Heart left ventricle (tissue), 16 donors: ENCODE data around the gene ACCS. TPM values are rescaled to one million over a fixed set of nuclear protein-coding genes. Genes with fewer than 3 reads are reported as not detected.

Source experiments
- ATAC-seq, 4 donors: fragments of 200-7000 bp; cut with Tn5 transposase; one replicate each; pipeline ENCODE4 v1.9.1; 2020 to 2022; ENCODE audit warnings: moderate library complexity in 4 of 4, mild to moderate bottlenecking in 3 of 4, moderate number of reproducible peaks in 1 of 4
- DNase-seq, 5 donors: peaks; one replicate each; pipeline ENCODE4 v3.0.0-alpha.2; 2020
- H3K27ac ChIP-seq, 12 donors: fragments of 200-600 bp; sonication (generic) in 4 of 12; one replicate each; pipeline versions ENCODE4 v1.5.0 to v1.8.0; 2016 to 2022; ENCODE audit warnings: mild to moderate bottlenecking in 2 of 12
- H3K27me3 ChIP-seq, 9 donors: fragments of 200-600 bp; sonication (generic) in 2 of 9; one replicate each; pipeline versions ENCODE4 v1.5.1 to v1.8.0; 2016 to 2022; ENCODE audit warnings: mild to moderate bottlenecking in 3 of 9
- H3K36me3 ChIP-seq, 9 donors: fragments of 200-600 bp; sonication (generic) in 2 of 9; one replicate each; pipeline versions ENCODE4 v1.5.0 to v1.8.0; 2018 to 2022; ENCODE audit warnings: mild to moderate bottlenecking in 2 of 9
- H3K4me1 ChIP-seq, 12 donors: fragments of 200-600 bp; sonication (generic) in 4 of 12; one replicate each; pipeline versions ENCODE4 v1.5.0 to v1.8.0; 2016 to 2022; ENCODE audit warnings: mild to moderate bottlenecking in 3 of 12
- H3K4me3 ChIP-seq, 12 donors: fragments of 200-600 bp; sonication (generic) in 4 of 12; one replicate each; pipeline versions ENCODE4 v1.5.0 to v1.8.0; 2017 to 2022; ENCODE audit warnings: mild to moderate bottlenecking in 9 of 12, moderate library complexity in 4 of 12
- H3K9me3 ChIP-seq, 12 donors: fragments of 200-600 bp; sonication (generic) in 4 of 12; one replicate each; pipeline versions ENCODE4 v1.5.0 to v1.8.0; 2016 to 2022; ENCODE audit warnings: mild to moderate bottlenecking in 1 of 12
- POLR2A ChIP-seq, 2 donors: fragments of 450-650 bp; IDR thresholded peaks; one replicate each; pipeline ENCODE4 v1.6.1; 2017; ENCODE audit warnings: antibody characterized with exemption in 2 of 2, mild to moderate bottlenecking in 2 of 2, moderate library complexity in 2 of 2
- WGBS, 4 donors: extraction: QIAGEN DNeasy Blood & Tissue Kit in 2 of 4; methylation state at CpG; one replicate each; pipeline versions ENCODE4 v1.1.5 to v1.1.7; 2013 to 2018; 5-methylcytosine and 5-hydroxymethylcytosine counted together
- intact Hi-C, 10 donors: fragments of 100-400 bp; cut with DNase I; formaldehyde crosslinking; loops; one replicate each; pipeline versions ENCODE4 v1.11.1 to v1.14.2; 2022
- polyA plus RNA-seq, 2 donors: library from polyadenylated mRNA; stranded (reverse); fragments of 200-250 nt; gene quantifications; one replicate each; pipeline ENCODE4 v1.2.3, GENCODE V29; 2013
- total RNA-seq, 9 donors: library from RNA; depleted of rRNA in 2 of 9; stranded (reverse); fragments of >200 nt in 2 of 9; fragmentation: NEBNext Ultra II Directional in 3 of 9; extraction: Animal tissue kit (Norgen Biotek cat#: 25700) in 3 of 9; gene quantifications; one replicate each; pipeline versions ENCODE4 v1.1.0 to v1.2.4, GENCODE V29; 2016 to 2023
- TF ChIP-seq, protein P1 (sequence below), 12 donors: fragments of 200-600 bp; sonication (generic) in 4 of 12; IDR thresholded peaks; one replicate each; pipeline versions ENCODE4 v1.5.0 to v1.8.0; 2018 to 2022; ENCODE audit warnings: antibody characterized with exemption in 12 of 12, mild to moderate bottlenecking in 5 of 12
- donor health status: ischemic (EF 13 %, LVEDD 7.1; RV severe dilation, severe dysfunction).
- donor health status: healthy with polysubstance abuse.
- donor health status: DM: no; HTN: yes; CAD: no.
- donor health status: DM: no; HTN: no; CAD: no.
- donor health status: ischemic (EF 25% LVEDD 6.9; RV normal size, moderate dysfunction).
- donor health status: ischemic (EF 25% LVEDD 5.7; RV mildly dilated, moderate dysfunction).
- donor health status: healthy.
- donor health status: DM: yes; HTN: yes; CAD: no.
- donor health status: ischemic (EF 35%, LVEDD 5.7; RV mildly dilated, moderate dysfunction).
- donor health status: nonischemic (EF 11% LVEDD 7.7; RV severe dilation, severe dysfunction).
- donor health status: DM: yes; HTN: yes; CAD: no.
- donor health status: PGD.
- donor health status: ischemic (EF 29% LVEDD 5.4; RV normal size, mild dysfunction).
- donor health status: nonischemic (EF 23%, LVEDD 6.1; RV moderate dilation, normal function).

Gene ACCS
- total and polyA plus RNA-seq, 11 donors = 1.6 to 16.7 (median 8.3) TPM

DNA sequence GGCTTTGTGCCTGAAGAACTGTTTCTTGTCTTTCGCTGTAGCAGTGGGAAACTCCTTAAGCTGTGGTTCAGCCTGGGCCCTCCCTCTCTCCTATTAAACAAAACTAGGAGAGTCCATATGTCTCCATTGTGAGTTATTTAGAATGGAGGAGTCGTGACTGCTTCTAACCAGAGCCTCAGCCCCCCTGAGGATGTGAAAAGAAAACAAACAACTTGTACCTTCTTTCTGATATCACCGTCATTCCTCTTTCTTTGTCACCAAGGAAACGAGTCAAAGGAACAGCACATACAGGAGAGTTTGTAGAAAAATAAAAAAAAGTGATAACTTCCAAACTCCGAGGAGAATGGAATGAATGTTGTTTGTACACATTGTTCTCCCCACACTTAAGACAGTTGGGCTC lies 17.8 kb downstream of the ACCS start:
- no peak overlapping the region for H3K27ac ChIP-seq
- H3K36me3 ChIP-seq = peaks cover 0 to 28% (median 13%) of the 10 kb centered on the region in 9 donors
- ATAC-seq (no peak), DNase-seq (no peak)
- peaks cover 0 to under 1% (median 0%) of the 10 kb centered on the region in 12 donors for H3K9me3 ChIP-seq
- no peaks in the 10 kb centered on the region for H3K27me3 ChIP-seq
- no peaks in the 10 kb centered on the region for H3K4me1 ChIP-seq
- no peak overlapping the region for H3K4me3 ChIP-seq
- no peak for TF ChIP-seq POLR2A (IDR thresholded peaks at IDR 0.05)
- TF ChIP-seq, protein P1, sequence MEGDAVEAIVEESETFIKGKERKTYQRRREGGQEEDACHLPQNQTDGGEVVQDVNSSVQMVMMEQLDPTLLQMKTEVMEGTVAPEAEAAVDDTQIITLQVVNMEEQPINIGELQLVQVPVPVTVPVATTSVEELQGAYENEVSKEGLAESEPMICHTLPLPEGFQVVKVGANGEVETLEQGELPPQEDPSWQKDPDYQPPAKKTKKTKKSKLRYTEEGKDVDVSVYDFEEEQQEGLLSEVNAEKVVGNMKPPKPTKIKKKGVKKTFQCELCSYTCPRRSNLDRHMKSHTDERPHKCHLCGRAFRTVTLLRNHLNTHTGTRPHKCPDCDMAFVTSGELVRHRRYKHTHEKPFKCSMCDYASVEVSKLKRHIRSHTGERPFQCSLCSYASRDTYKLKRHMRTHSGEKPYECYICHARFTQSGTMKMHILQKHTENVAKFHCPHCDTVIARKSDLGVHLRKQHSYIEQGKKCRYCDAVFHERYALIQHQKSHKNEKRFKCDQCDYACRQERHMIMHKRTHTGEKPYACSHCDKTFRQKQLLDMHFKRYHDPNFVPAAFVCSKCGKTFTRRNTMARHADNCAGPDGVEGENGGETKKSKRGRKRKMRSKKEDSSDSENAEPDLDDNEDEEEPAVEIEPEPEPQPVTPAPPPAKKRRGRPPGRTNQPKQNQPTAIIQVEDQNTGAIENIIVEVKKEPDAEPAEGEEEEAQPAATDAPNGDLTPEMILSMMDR (IDR thresholded peaks at IDR 0.05) = no peak
- WGBS, 4 donors = 80 to 85% (median 82%) methylated on average over 5 of the region's 5 CpGs
- intact Hi-C loops = no loop called here

DNA sequence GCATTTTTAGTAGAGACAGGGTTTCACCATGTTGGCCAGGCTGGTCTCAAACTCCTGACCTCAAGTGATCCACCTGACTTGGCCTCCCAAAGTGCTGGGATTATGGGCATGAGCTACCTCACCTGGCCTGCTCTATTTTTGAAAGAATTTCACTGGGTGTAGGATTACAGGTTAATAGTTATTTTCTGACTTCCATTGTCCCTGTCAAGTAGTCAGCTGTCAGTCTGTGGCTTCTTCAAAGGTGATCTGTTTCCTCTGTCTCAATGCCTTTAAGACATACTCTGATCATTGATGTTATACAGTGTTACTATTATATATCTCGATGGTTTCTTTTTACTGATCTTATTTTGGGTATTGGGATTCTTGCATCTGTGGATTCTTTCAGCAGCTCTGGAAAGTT lies 19.3 kb downstream of the ACCS start:
- Histone ChIP-seq H3K27me3 (no peaks in the 10 kb centered on the region), H3K4me1 (no peaks in the 10 kb centered on the region), H3K9me3 (peaks cover 0 to 5% (median 0%) of the 10 kb centered on the region in 12 donors), H3K4me3 (no peak overlapping the region), H3K27ac (no peak overlapping the region), H3K36me3 (peaks cover 0 to 20% (median 9%) of the 10 kb centered on the region in 9 donors)
- intact Hi-C loops = no loop called here
- WGBS, 4 donors = 94 to 100% (median 95%) methylated on average over 1 of the region's 1 CpG
- no peak for DNase-seq
- TF ChIP-seq, protein P1 (IDR thresholded peaks at IDR 0.05) = no peak
- TF ChIP-seq POLR2A (IDR thresholded peaks at IDR 0.05) = no peak
- ATAC-seq = no peak

DNA sequence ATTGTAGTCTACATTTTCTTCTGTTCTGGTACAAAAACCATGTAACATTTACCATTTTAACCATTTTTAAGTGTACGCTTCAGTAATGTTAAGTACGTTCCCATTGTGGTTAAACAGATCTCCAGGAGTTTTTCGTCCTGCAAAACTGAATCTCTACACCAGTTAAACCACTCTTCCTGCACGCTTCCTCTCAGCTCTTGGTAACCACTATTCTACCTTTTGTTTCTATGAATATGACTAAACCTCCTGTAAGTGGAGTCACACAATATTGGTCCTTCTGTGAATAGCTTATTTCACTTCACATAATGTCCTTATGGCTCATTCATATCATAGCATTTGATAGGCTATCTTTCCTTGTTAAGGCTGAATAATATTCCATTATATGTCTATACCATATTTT lies 22.3 kb downstream of the ACCS start:
- Histone ChIP-seq H3K27ac (no peak overlapping the region), H3K9me3 (peaks cover 0 to 5% (median 0%) of the 10 kb centered on the region in 12 donors), H3K27me3 (no peaks in the 10 kb centered on the region), H3K36me3 (peaks cover 0 to 10% (median 2%) of the 10 kb centered on the region in 9 donors), H3K4me1 (no peaks in the 10 kb centered on the region), H3K4me3 (no peak overlapping the region)
- WGBS, 4 donors = 90 to 97% (median 94%) methylated on average over 4 of the region's 4 CpGs
- ATAC-seq = no peak
- no peak for DNase-seq
- intact Hi-C loops = no loop called here
- no peak for TF ChIP-seq POLR2A (IDR thresholded peaks at IDR 0.05)
- TF ChIP-seq, protein P1 (IDR thresholded peaks at IDR 0.05) = no peak

DNA sequence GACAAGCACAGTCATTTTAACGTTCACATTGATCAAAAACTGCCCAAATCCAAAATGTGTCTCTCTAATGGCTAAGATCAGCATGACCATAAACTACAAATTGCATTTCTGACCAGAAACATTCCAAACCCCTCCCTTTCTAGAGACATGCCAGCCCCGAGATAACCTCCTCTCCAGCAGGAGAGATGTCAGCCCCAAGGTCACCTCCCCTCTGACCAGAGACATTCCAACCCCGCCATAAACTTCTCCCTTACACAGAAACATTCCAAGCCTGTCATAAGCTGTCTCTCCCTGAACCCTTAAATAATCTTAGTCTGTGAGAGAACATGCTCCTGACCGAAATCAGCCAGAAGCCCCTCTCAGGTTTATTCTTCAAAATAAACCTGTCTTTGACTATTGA lies 22.8 kb downstream of the ACCS start:
- WGBS, 4 donors = 78 to 89% (median 82%) methylated on average over 4 of the region's 4 CpGs
- ATAC-seq = no peak

More for the DNA sequence above, 22.8 kb downstream of the ACCS start:
- no peak for DNase-seq
- Histone ChIP-seq H3K36me3 (peaks cover 0 to 10% (median 0%) of the 10 kb centered on the region in 9 donors), H3K27me3 (no peaks in the 10 kb centered on the region), H3K4me1 (no peaks in the 10 kb centered on the region), H3K27ac (no peak overlapping the region), H3K9me3 (peaks cover 0 to 5% (median 0%) of the 10 kb centered on the region in 12 donors), H3K4me3 (no peak overlapping the region)
- TF ChIP-seq, protein P1 (IDR thresholded peaks at IDR 0.05) = no peak
- no peak for TF ChIP-seq POLR2A (IDR thresholded peaks at IDR 0.05)
- intact Hi-C loops = no loop called here
